Measurements from ENCODE around the gene SH3BP2.

Gene SH3BP2

GRCh38 chr4:2882341-2882740, 89.5 kb downstream of the SH3BP2 start:
- Histone ChIP-seq H3F3A (ENCODE audit: low read depth) (no peaks in the 10 kb centered on the region), H4K20me1 (ENCODE audit: insufficient read depth, low read length, poor library complexity, severe bottlenecking) (peaks cover 2% of the 10 kb centered on the region), H3K9me3 (ENCODE audit: insufficient read depth, low read depth, low read length) (no peaks in the 10 kb centered on the region), H3K4me1 (ENCODE audit: insufficient read depth, low read length, poor library complexity, severe bottlenecking) (no peaks in the 10 kb centered on the region), H3K9ac (ENCODE audit: low read depth, low read length, poor library complexity, severe bottlenecking) (no peak overlapping the region), H3K36me3 (ENCODE audit: insufficient read depth, low read length) (peaks cover 65% of the 10 kb centered on the region), H3K4me2 (ENCODE audit: low read depth, low read length, poor library complexity, severe bottlenecking) (no peak overlapping the region), H3K79me2 (ENCODE audit: insufficient read depth, low read length) (no peaks in the 10 kb centered on the region), H3K27me3 (ENCODE audit: insufficient read depth, low read length, poor library complexity, severe bottlenecking) (no peaks in the 10 kb centered on the region), H3K9me2 (replicated peaks; ENCODE audit: low read depth, low read length) (no peaks in the 10 kb centered on the region), H3K4me3 (ENCODE audit: low read length, poor library complexity, severe bottlenecking) (no peak overlapping the region), H2AFZ (ENCODE audit: low read length) (no peak overlapping the region)
- no peak for TF ChIP-seq EZH2phosphoT487 (IDR thresholded peaks at IDR 0.05; ENCODE audit: borderline replicate concordance)
- TF ChIP-seq CTCF (conservative IDR thresholded peaks at IDR 0.05; ENCODE audit: low read length): no peak

- Histone ChIP-seq H3K36me3 (ENCODE audit: insufficient read depth, low read length) (peaks cover 62% of the 10 kb centered on the region; the same call in 1 of the 2 replicates), H3K27me3 (ENCODE audit: insufficient read depth, low read length, poor library complexity, severe bottlenecking) (no peaks in the 10 kb centered on the region), H3K9me2 (replicated peaks; ENCODE audit: low read depth, low read length) (no peaks in the 10 kb centered on the region), H3K9me3 (ENCODE audit: insufficient read depth, low read depth, low read length) (no peaks in the 10 kb centered on the region), H3K79me2 (ENCODE audit: insufficient read depth, low read length) (no peaks in the 10 kb centered on the region), H3K4me2 (ENCODE audit: low read depth, low read length, poor library complexity, severe bottlenecking) (no peak overlapping the region), H4K20me1 (ENCODE audit: insufficient read depth, low read length, poor library complexity, severe bottlenecking) (peaks cover 2% of the 10 kb centered on the region), H3K4me1 (ENCODE audit: insufficient read depth, low read length, poor library complexity, severe bottlenecking) (no peaks in the 10 kb centered on the region), H3K9ac (ENCODE audit: low read depth, low read length, poor library complexity, severe bottlenecking) (no peak overlapping the region), H3F3A (ENCODE audit: low read depth) (no peaks in the 10 kb centered on the region), H2AFZ (ENCODE audit: low read length) (no peak overlapping the region), H3K4me3 (ENCODE audit: low read length, poor library complexity, severe bottlenecking) (no peak overlapping the region)
- TF ChIP-seq CTCF (conservative IDR thresholded peaks at IDR 0.05; ENCODE audit: low read length) (no peak), EZH2phosphoT487 (IDR thresholded peaks at IDR 0.05; ENCODE audit: borderline replicate concordance) (no peak)
Measured at GRCh38 chr4:2886161-2886560, 93.3 kb downstream of the SH3BP2 start.

- Histone ChIP-seq H3K79me2 (ENCODE audit: insufficient read depth, low read length) (no peaks in the 10 kb centered on the region), H3K4me3 (ENCODE audit: low read length, poor library complexity, severe bottlenecking) (no peak overlapping the region)
Measured at GRCh38 chr4:2886622-2887021, 93.7 kb downstream of the SH3BP2 start.

More at GRCh38 chr4:2886622-2887021, 93.7 kb downstream of the SH3BP2 start:
- Histone ChIP-seq H4K20me1 (ENCODE audit: insufficient read depth, low read length, poor library complexity, severe bottlenecking) (peaks cover under 1% of the 10 kb centered on the region), H3K27me3 (ENCODE audit: insufficient read depth, low read length, poor library complexity, severe bottlenecking) (no peaks in the 10 kb centered on the region), H3K9me3 (ENCODE audit: insufficient read depth, low read depth, low read length) (no peaks in the 10 kb centered on the region), H3K9ac (ENCODE audit: low read depth, low read length, poor library complexity, severe bottlenecking) (no peak overlapping the region), H3K36me3 (ENCODE audit: insufficient read depth, low read length) (peaks cover 57% of the 10 kb centered on the region; the same call in 1 of the 2 replicates), H3K9me2 (replicated peaks; ENCODE audit: low read depth, low read length) (no peaks in the 10 kb centered on the region), H3K4me2 (ENCODE audit: low read depth, low read length, poor library complexity, severe bottlenecking) (no peak overlapping the region), H2AFZ (ENCODE audit: low read length) (no peak overlapping the region), H3F3A (ENCODE audit: low read depth) (no peaks in the 10 kb centered on the region), H3K4me1 (ENCODE audit: insufficient read depth, low read length, poor library complexity, severe bottlenecking) (no peaks in the 10 kb centered on the region)
- TF ChIP-seq EZH2phosphoT487 (IDR thresholded peaks at IDR 0.05; ENCODE audit: borderline replicate concordance): no peak
- no peak for TF ChIP-seq CTCF (conservative IDR thresholded peaks at IDR 0.05; ENCODE audit: low read length)
